K562 (cell line): Measurements from ENCODE around the gene MIR17HG.

Experiments used
- FOSL1 ChIP-seq: fragments of 200-800 bp; sonication (Bioruptor generic); conservative IDR thresholded peaks from 2 replicates; pipeline ENCODE4 v1.6.1; 2016; ENCODE audit warnings: missing genetic modification characterization, missing compliant biosample characterization
- ZNF274 ChIP-seq: IDR thresholded peaks from 2 replicates; pipeline ENCODE4 v1.6.1; 2011; ENCODE audit warnings: low read depth, mild to moderate bottlenecking, low read length, moderate library complexity, borderline replicate concordance

DNA sequence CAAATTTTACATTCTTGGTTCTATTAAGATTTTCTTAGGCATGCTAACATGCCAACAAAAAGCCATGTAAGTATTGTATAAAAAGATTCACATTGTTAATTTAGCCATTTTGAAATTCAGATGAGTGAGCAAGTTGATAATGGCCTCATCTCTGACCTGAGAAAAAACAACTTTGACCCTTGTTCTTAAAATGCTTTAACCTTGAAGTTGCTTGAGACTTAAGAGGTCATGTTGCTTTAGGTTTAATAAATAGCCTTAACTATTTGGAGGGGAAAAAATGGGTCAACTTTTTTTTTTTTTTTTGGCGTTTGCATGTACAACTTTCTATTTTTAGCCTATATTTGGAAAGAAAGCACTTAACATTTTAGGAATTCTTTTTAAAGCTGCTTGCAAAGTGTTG, 6.0 kb downstream of the MIR17HG start:
- TF ChIP-seq FOSL1, result no peak
- no peak for TF ChIP-seq ZNF274
